Chondrocyte (in vitro differentiated cells): ENCODE measurements around the gene CNOT10. TPM values are rescaled to one million over a fixed set of nuclear protein-coding genes. Genes with fewer than 3 reads are reported as not detected.

ENCODE experiments used
- DNase-seq: peaks from one replicate; pipeline ENCODE4 v3.0.0; 2021; ENCODE audit warnings: mixed read lengths, low spot score
- H3K27ac Mint-ChIP-seq: one replicate; pipeline ENCODE4 v1.8.0; 2021; ENCODE audit warnings: mild to moderate bottlenecking, moderate library complexity, mixed read lengths; ENCODE audit not compliant: unreplicated experiment
- H3K27me3 Mint-ChIP-seq: 2 replicates; pipeline ENCODE4 v1.8.0; 2021; ENCODE audit warnings: low read depth, mixed read lengths
- H3K36me3 Mint-ChIP-seq: 2 replicates; pipeline ENCODE4 v1.8.0; 2021; ENCODE audit warnings: low read depth, mixed read lengths
- H3K4me1 Mint-ChIP-seq: 2 replicates; pipeline ENCODE4 v1.8.0; 2021; ENCODE audit warnings: low read depth, mild to moderate bottlenecking, mixed read lengths
- H3K4me3 Mint-ChIP-seq: one replicate; pipeline ENCODE4 v1.8.0; 2021; ENCODE audit warnings: mild to moderate bottlenecking, moderate library complexity, mixed read lengths; ENCODE audit not compliant: unreplicated experiment
- H3K9me3 Mint-ChIP-seq: 2 replicates; pipeline ENCODE4 v1.8.0; 2021; ENCODE audit warnings: low read depth, mixed read lengths
- total RNA-seq: library from RNA; stranded (reverse); gene quantifications from 3 replicates; pipeline ENCODE4 v1.2.1, GENCODE V29; 2021
- TF ChIP-seq, protein P1 (sequence below): fragments of 200-600 bp; sonication (generic); IDR thresholded peaks from 2 replicates; pipeline ENCODE4 v1.5.0; 2021; ENCODE audit warnings: antibody characterized with exemption, mild to moderate bottlenecking, moderate library complexity

CNOT10 gene
- total RNA-seq, 1 donor from 2014 or later = 49.1 TPM

DNA sequence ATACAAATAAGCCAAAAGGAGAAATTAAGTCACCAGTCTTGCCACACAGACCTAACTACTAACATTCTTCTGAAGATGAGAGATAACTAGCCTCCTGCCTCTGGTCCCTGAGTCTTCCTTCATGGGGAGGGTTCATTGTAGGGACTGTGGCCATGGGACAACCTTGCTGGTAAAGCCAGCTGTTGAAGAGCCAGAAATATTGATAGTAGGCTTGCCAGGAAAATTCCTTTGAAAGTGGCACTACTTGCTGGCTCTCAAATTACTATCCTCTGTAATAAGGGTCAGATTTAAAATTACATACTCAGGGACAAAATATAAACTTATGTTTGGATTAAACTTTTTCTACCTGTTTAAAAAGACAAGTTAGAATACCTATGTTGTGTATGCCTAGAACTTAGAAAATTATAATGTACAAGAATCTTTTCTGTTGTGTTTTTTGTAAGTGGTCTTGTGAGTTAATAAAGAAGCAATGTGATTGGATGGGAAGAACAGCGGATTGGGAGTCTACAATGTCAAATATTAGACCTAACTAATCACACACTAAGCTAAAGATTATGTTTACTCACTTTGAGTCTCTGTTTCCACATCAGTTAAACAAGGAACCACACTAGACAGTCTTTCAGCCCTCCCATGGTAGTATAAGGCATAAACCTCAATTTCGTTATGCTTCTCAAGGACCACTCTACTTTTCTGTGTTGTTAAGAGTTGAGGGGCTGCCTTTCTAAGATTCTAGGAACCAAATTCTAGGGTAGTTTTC lies 72.8 kb downstream of the CNOT10 start:
- TF ChIP-seq, protein P1, sequence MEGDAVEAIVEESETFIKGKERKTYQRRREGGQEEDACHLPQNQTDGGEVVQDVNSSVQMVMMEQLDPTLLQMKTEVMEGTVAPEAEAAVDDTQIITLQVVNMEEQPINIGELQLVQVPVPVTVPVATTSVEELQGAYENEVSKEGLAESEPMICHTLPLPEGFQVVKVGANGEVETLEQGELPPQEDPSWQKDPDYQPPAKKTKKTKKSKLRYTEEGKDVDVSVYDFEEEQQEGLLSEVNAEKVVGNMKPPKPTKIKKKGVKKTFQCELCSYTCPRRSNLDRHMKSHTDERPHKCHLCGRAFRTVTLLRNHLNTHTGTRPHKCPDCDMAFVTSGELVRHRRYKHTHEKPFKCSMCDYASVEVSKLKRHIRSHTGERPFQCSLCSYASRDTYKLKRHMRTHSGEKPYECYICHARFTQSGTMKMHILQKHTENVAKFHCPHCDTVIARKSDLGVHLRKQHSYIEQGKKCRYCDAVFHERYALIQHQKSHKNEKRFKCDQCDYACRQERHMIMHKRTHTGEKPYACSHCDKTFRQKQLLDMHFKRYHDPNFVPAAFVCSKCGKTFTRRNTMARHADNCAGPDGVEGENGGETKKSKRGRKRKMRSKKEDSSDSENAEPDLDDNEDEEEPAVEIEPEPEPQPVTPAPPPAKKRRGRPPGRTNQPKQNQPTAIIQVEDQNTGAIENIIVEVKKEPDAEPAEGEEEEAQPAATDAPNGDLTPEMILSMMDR = no peak
- Mint-ChIP-seq H3K4me3 (no peak overlapping the region), H3K27me3 (no peaks in the 10 kb centered on the region), H3K36me3 (peaks cover 6% of the 10 kb centered on the region), H3K27ac (peak overlapping the region; percentile 20), H3K4me1 (peaks cover 10% of the 10 kb centered on the region), H3K9me3 (no peaks in the 10 kb centered on the region)
- DNase-seq = no peak

DNA sequence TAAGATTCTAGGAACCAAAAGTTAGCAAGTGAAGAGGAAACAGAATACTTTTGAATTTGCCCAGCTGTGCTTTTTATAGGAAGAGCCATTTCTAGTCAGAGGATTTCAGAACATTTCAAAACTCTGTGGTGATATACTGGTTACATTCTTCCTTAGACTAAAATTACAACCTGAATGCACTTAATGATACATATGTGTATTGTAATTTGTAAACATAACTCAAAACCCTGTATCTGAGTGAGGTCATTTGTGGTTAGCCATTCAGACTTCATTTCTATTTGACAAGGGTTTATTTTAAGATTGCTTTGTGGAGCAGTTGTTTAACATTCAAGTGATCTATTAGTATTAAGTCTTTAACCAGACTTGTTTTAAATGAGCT lies 73.4 kb downstream of the CNOT10 start:
- peaks cover 10% of the 10 kb centered on the region for H3K4me1 Mint-ChIP-seq
- no peak for DNase-seq
- peak overlapping the region; percentile 20 for H3K27ac Mint-ChIP-seq
- no peak overlapping the region for H3K4me3 Mint-ChIP-seq
- H3K27me3 Mint-ChIP-seq = no peaks in the 10 kb centered on the region
- TF ChIP-seq, protein P1 = no peak
- no peaks in the 10 kb centered on the region for H3K9me3 Mint-ChIP-seq
- H3K36me3 Mint-ChIP-seq = peaks cover 9% of the 10 kb centered on the region

DNA sequence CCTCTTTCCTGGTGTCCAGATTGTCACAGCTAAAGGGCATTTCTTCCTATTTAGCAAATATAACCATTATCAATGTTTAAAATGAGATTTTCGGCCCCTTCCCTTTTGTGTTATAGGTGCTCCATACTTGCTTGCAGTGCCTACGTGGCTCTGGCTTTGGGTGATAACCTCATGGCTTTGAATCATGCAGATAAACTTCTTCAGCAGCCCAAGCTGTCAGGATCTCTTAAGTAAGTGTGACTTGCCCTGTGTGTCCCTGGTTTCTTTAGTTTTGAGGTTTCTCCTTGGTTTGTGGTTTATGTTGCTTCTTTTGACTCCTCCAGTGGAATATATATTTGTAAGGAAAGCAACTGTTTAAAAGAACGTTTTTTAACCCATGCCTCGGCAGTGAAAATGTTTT lies 74.4 kb downstream of the CNOT10 start:
- peaks cover 10% of the 10 kb centered on the region for H3K4me1 Mint-ChIP-seq
- H3K36me3 Mint-ChIP-seq = peaks cover 10% of the 10 kb centered on the region
- DNase-seq = no peak
- H3K9me3 Mint-ChIP-seq = no peaks in the 10 kb centered on the region
- TF ChIP-seq, protein P1 = no peak
- H3K27me3 Mint-ChIP-seq = no peaks in the 10 kb centered on the region
- no peak overlapping the region for H3K27ac Mint-ChIP-seq
- no peak overlapping the region for H3K4me3 Mint-ChIP-seq

DNA sequence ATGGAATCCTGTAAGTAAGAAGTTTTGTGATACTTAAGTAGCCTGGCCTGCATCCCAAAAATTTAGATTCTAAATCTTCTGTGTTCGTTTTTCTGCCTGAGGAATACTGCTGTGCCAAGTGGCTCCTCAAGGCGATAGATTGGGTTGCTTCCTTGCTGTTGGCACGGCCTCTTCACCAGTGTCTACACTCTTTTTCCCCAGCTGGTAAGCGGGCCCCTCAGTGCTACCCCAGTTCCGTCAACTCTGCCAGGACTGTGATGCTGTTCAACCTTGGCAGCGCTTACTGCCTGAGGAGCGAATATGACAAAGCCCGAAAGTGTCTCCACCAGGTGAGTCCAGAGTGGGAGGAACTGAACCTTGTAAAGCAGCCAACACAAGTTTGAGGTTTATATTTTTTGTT lies 79.5 kb downstream of the CNOT10 start:
- no peak for DNase-seq
- Mint-ChIP-seq H3K4me1 (no peaks in the 10 kb centered on the region), H3K27me3 (no peaks in the 10 kb centered on the region), H3K36me3 (peaks cover 25% of the 10 kb centered on the region), H3K9me3 (no peaks in the 10 kb centered on the region), H3K4me3 (no peak overlapping the region), H3K27ac (no peak overlapping the region)
- TF ChIP-seq, protein P1 = no peak

DNA sequence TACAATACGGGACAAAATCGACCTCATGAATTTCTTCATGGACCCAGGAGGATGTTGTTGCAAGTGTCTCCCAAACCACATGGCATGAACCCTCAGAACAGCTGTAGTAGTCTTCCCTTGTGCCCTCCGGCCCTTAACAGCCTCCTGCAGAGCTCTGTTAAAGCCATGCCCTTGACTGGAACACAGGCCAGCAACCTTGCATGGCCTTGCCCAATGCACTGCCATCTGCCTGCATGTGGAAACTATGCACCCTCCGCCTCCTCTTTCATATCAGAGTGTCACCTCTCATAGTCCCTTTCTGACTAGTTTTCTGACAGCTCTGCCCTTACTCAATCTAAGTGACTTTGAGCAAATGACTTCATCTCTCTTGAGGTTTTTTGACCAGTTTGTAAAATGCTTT lies 93.4 kb downstream of the CNOT10 start:
- H3K27me3 Mint-ChIP-seq = no peaks in the 10 kb centered on the region
- H3K27ac Mint-ChIP-seq = no peak overlapping the region
- DNase-seq = no peak
- H3K4me3 Mint-ChIP-seq = no peak overlapping the region
- H3K4me1 Mint-ChIP-seq = peaks cover 4% of the 10 kb centered on the region
- TF ChIP-seq, protein P1 = no peak
- H3K9me3 Mint-ChIP-seq = no peaks in the 10 kb centered on the region
- H3K36me3 Mint-ChIP-seq = peaks cover 9% of the 10 kb centered on the region
